MM.1S (cell line): ENCODE measurements around the gene WFDC1.

Experiments used
- DNase-seq: peaks from one replicate; pipeline ENCODE4 v3.0.0-alpha.2; 2015
- H2AFZ ChIP-seq: fragments of 300-600 bp; sonication (generic); 2 replicates; pipeline ENCODE4 v1.6.0; 2016; ENCODE audit warnings: antibody characterized with exemption, low read length
- H3F3A ChIP-seq: fragments of 300-600 bp; sonication (generic); 2 replicates; pipeline ENCODE4 v1.6.1; 2016; ENCODE audit warnings: mild to moderate bottlenecking, antibody characterized with exemption, low read length, moderate library complexity, mixed read lengths; ENCODE audit not compliant: insufficient read depth
- H3K27ac ChIP-seq: fragments of 300-600 bp; sonication (generic); 2 replicates; pipeline ENCODE4 v1.5.1; 2016; ENCODE audit warnings: mild to moderate bottlenecking, low read length
- H3K27me3 ChIP-seq: fragments of 300-600 bp; sonication (generic); replicated peaks from 2 replicates; pipeline ENCODE4 v1.6.0; 2016; ENCODE audit warnings: low read length; ENCODE audit not compliant: insufficient read depth
- H3K36me3 ChIP-seq: fragments of 300-600 bp; sonication (generic); replicated peaks from 2 replicates; pipeline ENCODE4 v1.6.1; 2016; ENCODE audit warnings: mild to moderate bottlenecking, low read length, mixed read lengths; ENCODE audit not compliant: insufficient read depth
- H3K4me1 ChIP-seq: fragments of 300-600 bp; sonication (generic); 2 replicates; pipeline ENCODE4 v1.6.1; 2016; ENCODE audit warnings: low read length, mixed read lengths
- H3K4me2 ChIP-seq: fragments of 300-600 bp; sonication (generic); 2 replicates; pipeline ENCODE4 v1.6.0; 2016; ENCODE audit warnings: low read depth, low read length
- H3K4me3 ChIP-seq: fragments of 300-600 bp; sonication (generic); 2 replicates; pipeline ENCODE4 v1.5.1; 2016; ENCODE audit warnings: low read length, mixed read lengths
- H3K79me2 ChIP-seq: fragments of 300-600 bp; sonication (generic); 2 replicates; pipeline ENCODE4 v1.6.1; 2016; ENCODE audit warnings: mixed run types, low read length, mixed read lengths
- H3K9ac ChIP-seq: fragments of 300-600 bp; sonication (generic); 2 replicates; pipeline ENCODE4 v1.6.1; 2016; ENCODE audit warnings: low read length, mixed read lengths
- H3K9me2 ChIP-seq: fragments of 300-600 bp; sonication (generic); replicated peaks from 2 replicates; pipeline ENCODE4 v1.6.1; 2016; ENCODE audit warnings: mild to moderate bottlenecking, low read length, mixed read lengths; ENCODE audit not compliant: insufficient read depth
- H3K9me3 ChIP-seq: fragments of 300-600 bp; sonication (generic); replicated peaks from 2 replicates; pipeline ENCODE4 v1.6.1; 2016; ENCODE audit warnings: mild to moderate bottlenecking, low read length, mixed read lengths; ENCODE audit not compliant: insufficient read depth
- H4K20me1 ChIP-seq: fragments of 300-600 bp; sonication (generic); 2 replicates; pipeline ENCODE4 v1.6.1; 2016; ENCODE audit warnings: mild to moderate bottlenecking, low read length, moderate library complexity, mixed read lengths; ENCODE audit not compliant: insufficient read depth
- EZH2 ChIP-seq: fragments of 300-600 bp; sonication (generic); optimal IDR thresholded peaks from 2 replicates; pipeline ENCODE3; 2017; ENCODE audit warnings: low read depth, mild to moderate bottlenecking, antibody characterized with exemption, low read length, mixed read lengths
- EZH2phosphoT487 ChIP-seq: fragments of 300-600 bp; sonication (generic); IDR thresholded peaks from 2 replicates; pipeline ENCODE4 v1.6.1; 2018; ENCODE audit warnings: antibody characterized with exemption, low read length
- TF ChIP-seq, protein P1 (sequence below): fragments of 300-600 bp; sonication (generic); IDR thresholded peaks from 2 replicates; pipeline ENCODE4 v1.5.1; 2016; ENCODE audit warnings: antibody characterized with exemption, low read length, mixed read lengths

WFDC1 gene

DNA sequence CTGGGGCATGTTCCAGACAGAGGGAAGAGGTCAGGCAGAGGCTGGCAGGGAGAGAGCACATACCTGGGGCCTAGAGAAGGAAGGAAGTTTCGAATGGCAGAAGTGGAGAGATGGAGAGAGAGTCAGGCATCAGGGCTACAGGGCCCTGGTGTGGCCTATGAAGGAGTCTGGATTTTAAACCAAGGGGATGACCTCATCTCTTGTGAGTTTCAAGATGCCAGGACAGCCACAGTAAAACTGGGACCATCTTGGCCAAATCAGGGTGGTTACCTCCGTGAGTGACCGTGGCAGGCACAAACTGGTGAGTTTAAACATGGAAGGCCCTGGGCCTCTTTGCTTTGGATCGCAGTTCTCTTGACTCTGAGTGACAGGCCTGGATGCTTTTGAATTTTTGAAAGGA lies 66.1 kb downstream of the WFDC1 start:
- H3F3A ChIP-seq: no peaks in the 10 kb centered on the region
- H3K9me2 ChIP-seq: no peaks in the 10 kb centered on the region
- H3K4me1 ChIP-seq: no peaks in the 10 kb centered on the region
- H4K20me1 ChIP-seq: no peaks in the 10 kb centered on the region
- DNase-seq: no peak
- H3K27me3 ChIP-seq: peaks cover 19% of the 10 kb centered on the region
- no peaks in the 10 kb centered on the region for H3K9me3 ChIP-seq
- no peak overlapping the region for H2AFZ ChIP-seq
- no peak overlapping the region for H3K4me2 ChIP-seq
- no peak overlapping the region for H3K9ac ChIP-seq
- TF ChIP-seq EZH2: no peak
- TF ChIP-seq, protein P1, sequence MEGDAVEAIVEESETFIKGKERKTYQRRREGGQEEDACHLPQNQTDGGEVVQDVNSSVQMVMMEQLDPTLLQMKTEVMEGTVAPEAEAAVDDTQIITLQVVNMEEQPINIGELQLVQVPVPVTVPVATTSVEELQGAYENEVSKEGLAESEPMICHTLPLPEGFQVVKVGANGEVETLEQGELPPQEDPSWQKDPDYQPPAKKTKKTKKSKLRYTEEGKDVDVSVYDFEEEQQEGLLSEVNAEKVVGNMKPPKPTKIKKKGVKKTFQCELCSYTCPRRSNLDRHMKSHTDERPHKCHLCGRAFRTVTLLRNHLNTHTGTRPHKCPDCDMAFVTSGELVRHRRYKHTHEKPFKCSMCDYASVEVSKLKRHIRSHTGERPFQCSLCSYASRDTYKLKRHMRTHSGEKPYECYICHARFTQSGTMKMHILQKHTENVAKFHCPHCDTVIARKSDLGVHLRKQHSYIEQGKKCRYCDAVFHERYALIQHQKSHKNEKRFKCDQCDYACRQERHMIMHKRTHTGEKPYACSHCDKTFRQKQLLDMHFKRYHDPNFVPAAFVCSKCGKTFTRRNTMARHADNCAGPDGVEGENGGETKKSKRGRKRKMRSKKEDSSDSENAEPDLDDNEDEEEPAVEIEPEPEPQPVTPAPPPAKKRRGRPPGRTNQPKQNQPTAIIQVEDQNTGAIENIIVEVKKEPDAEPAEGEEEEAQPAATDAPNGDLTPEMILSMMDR: no peak
- TF ChIP-seq EZH2phosphoT487: no peak
- no peak overlapping the region for H3K27ac ChIP-seq
- no peaks in the 10 kb centered on the region for H3K36me3 ChIP-seq
- H3K4me3 ChIP-seq: no peak overlapping the region
- H3K79me2 ChIP-seq: no peaks in the 10 kb centered on the region

- Histone ChIP-seq H3K4me3 (no peak overlapping the region), H3K79me2 (no peaks in the 10 kb centered on the region), H2AFZ (no peak overlapping the region), H3K27me3 (peaks cover 19% of the 10 kb centered on the region), H3K9me3 (no peaks in the 10 kb centered on the region), H3K9ac (no peak overlapping the region), H3K4me2 (no peak overlapping the region), H3F3A (no peaks in the 10 kb centered on the region), H3K36me3 (no peaks in the 10 kb centered on the region), H4K20me1 (no peaks in the 10 kb centered on the region), H3K4me1 (no peaks in the 10 kb centered on the region), H3K9me2 (no peaks in the 10 kb centered on the region), H3K27ac (no peak overlapping the region)
- DNase-seq: no peak
- TF ChIP-seq, protein P1: no peak
- TF ChIP-seq EZH2phosphoT487 (no peak), EZH2 (no peak)
These were observed 66.9 kb downstream of the WFDC1 start for GRCh38 chr16:84361546-84361945.

GRCh38 chr16:84362471-84362941 lies 67.8 kb downstream of the WFDC1 start:
- no peak overlapping the region for H3K4me3 ChIP-seq
- H3K9ac ChIP-seq: no peak overlapping the region
- no peaks in the 10 kb centered on the region for H3F3A ChIP-seq
- TF ChIP-seq, protein P1: no peak
- no peak for TF ChIP-seq EZH2
- H3K36me3 ChIP-seq: no peaks in the 10 kb centered on the region
- DNase-seq: no peak
- no peaks in the 10 kb centered on the region for H3K9me3 ChIP-seq
- no peaks in the 10 kb centered on the region for H3K79me2 ChIP-seq
- H2AFZ ChIP-seq: no peak overlapping the region
- no peaks in the 10 kb centered on the region for H4K20me1 ChIP-seq
- H3K9me2 ChIP-seq: no peaks in the 10 kb centered on the region
- no peak overlapping the region for H3K4me2 ChIP-seq
- no peak overlapping the region for H3K27ac ChIP-seq
- H3K27me3 ChIP-seq: peaks cover 15% of the 10 kb centered on the region
- H3K4me1 ChIP-seq: no peaks in the 10 kb centered on the region
